ENCODE data around the gene ACHE. TPM values are rescaled to one million over a fixed set of nuclear protein-coding genes. Genes with fewer than 3 reads are reported as not detected.

ACHE gene
- total RNA-seq = under 1 TPM in 2 of 4 donors, not detected in 2; 0.66 to 0.68 TPM

- no peak for TF ChIP-seq CTCF (IDR thresholded peaks at IDR 0.05; ENCODE audit: low read depth)
Observed at GRCh38 chr7:100895701-100895955, at the start of gene ACHE. Gene ACHE, minus strand, starts transcription at chr7:100895888. Its CDS starts 1,656 bp downstream, at chr7:100894232.

- TF ChIP-seq CTCF (IDR thresholded peaks at IDR 0.05; ENCODE audit: low read depth) = no peak
Observed at GRCh38 chr7:100944138-100944537, 48.5 kb upstream of the ACHE start.

- TF ChIP-seq CTCF (IDR thresholded peaks at IDR 0.05; ENCODE audit: low read depth) = no peak
Observed at GRCh38 chr7:100943693-100944092, 48.0 kb upstream of the ACHE start.

- TF ChIP-seq CTCF (IDR thresholded peaks at IDR 0.05; ENCODE audit: low read depth) = no peak
Observed at GRCh38 chr7:100942045-100942774, 46.5 kb upstream of the ACHE start.

GRCh38 chr7:100933734-100934133, 38.0 kb upstream of the ACHE start:
- TF ChIP-seq CTCF (IDR thresholded peaks at IDR 0.05; ENCODE audit: low read depth) = no peak

GRCh38 chr7:100929808-100930174, 34.1 kb upstream of the ACHE start:
- TF ChIP-seq CTCF (IDR thresholded peaks at IDR 0.05; ENCODE audit: low read depth) = no peak

GRCh38 chr7:100921039-100921438, 25.4 kb upstream of the ACHE start:
- no peak for TF ChIP-seq CTCF (IDR thresholded peaks at IDR 0.05; ENCODE audit: low read depth)
